IPS-11a (cell line): ENCODE results near the gene ABO.
"Not testable (repeated sequence)": the region's sequence is repeated elsewhere in the genome, so short reads cannot be mapped to it uniquely, and the experiment has no call there.

Experiments
- H3K4me3 ChIP-seq: one replicate; pipeline ENCODE4 v1.5.1; 2013; ENCODE audit warnings: low read depth, low read length, control low read depth

The ABO gene

DNA sequence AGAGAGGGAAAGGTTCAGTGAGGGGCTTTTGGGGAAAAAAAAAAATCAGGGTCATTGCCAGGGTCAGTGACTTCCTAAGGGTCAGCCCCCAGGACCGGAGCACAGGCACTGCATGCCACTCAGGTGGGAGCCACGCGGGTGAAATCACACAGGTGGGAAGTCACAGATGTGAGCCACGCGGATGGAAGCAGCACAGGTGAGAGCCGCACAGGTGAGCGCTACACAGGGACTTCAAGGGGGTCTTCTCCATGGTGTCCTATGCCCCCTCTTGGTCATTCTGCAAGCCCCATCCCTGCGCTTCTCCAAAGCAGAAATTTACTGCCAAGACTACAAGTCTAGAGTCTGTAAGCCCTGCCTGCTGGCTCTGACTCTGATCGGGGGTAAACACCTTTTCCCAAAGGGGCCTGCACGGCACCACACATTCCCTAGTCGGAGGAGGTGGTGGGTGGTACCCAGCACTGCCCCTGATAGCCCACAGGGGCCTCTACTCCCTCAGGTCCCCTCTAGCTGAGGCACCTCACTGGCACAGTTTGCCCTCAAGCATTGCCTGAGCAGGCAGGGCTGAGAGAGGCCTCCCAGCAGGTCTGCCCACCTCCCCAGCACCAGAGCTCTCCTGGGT lies 47.6 kb downstream of the ABO start:
- no peak overlapping the region for H3K4me3 ChIP-seq

- H3K4me3 ChIP-seq, result no peak overlapping the region
Observed at GRCh38 chr9:133226219-133227171, 48.5 kb downstream of the ABO start.

GRCh38 chr9:133225171-133226011 lies 49.6 kb downstream of the ABO start:
- H3K4me3 ChIP-seq, result no peak overlapping the region

DNA sequence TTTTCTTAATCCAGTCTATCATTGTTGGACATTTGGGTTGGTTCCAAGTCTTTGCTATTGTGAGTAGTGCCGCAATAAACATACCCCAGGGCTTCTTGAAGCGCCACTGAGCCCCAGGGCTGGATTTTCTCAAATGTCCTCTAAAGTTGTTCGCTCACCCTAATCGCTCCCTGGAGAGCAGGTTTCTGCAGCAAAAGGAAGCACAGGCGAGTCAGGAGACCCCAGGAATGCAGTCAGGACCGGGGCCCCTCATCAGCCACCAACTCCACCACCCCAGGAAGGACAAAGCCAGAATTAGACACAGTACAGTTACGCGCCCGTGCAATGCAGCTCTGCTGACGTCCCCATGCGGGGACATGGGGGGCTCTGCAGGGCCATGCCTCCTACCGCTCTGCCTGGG lies 50.2 kb downstream of the ABO start:
- no peak overlapping the region for H3K4me3 ChIP-seq

- H3K4me3 ChIP-seq, result not testable (repeated sequence)
Observed at GRCh38 chr9:133223159-133223756, 51.7 kb downstream of the ABO start.

- not testable (repeated sequence) for H3K4me3 ChIP-seq
Observed at GRCh38 chr9:133221994-133222393, 53.0 kb downstream of the ABO start.

DNA sequence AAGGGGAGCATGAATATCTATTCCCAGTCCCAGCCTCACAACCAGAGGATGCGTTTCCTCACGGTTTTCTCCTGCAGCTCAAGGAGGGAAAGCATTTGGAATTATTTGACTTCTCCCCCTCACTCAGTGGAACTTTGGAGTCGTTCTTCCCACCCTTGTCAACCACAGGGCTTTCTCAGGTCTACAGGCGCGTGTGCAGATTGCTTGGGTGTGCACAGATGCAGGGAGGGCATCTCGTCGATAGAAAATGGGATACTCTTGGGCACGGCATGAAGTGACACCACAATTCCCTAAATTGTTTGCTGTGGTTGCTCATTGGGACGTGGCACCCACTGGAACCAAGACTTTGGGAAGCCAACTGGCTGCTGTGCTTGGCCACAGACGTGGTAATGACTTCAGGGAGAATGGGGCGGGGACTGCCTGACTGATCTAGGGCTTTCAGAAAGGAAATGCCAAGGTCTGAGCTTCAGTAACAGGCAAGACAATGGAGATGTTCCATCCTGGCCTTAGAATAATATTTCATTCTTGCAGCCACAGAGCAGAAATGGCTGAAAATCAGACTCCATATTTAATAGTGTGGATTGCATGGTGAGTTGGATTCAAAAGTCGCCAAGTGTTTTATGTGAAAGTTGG lies 53.7 kb downstream of the ABO start:
- no peak overlapping the region for H3K4me3 ChIP-seq

- not testable (repeated sequence) for H3K4me3 ChIP-seq
Observed at GRCh38 chr9:133218049-133218975, 56.7 kb downstream of the ABO start.

DNA sequence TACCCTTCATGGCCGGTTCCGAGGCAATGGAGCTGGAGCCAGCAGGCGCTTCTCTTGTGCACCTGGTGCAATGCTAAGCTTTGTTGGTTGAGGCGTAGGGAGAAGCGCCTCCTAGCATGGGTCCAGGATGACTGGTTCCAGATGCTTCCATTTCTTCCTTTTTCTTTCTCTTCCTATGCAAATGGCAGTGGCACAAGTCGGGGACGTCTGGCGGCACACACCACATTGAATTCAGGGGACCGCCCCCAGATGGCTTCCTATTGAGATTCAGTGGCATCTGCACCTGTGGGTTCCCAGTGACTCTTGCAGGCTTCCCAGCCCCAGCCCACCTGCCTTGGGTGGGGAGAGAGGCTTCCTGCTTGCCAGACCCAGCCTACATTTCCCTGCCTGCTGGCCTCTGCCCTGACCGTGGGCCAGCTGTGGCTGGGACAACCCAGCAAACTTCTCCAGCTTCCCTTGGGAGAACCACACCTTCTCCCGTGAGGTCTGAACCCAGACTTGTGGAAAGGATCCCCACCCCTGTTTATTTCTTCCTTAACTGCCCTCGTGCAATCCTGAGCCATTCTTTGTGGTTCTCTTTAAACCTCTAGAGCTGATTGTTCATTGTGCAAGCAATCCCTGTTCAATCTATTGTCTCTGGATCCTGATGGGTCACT lies 57.5 kb downstream of the ABO start:
- not testable (repeated sequence) for H3K4me3 ChIP-seq

- H3K4me3 ChIP-seq, result not testable (repeated sequence)
Observed at GRCh38 chr9:133214276-133214675, 60.7 kb downstream of the ABO start.

DNA sequence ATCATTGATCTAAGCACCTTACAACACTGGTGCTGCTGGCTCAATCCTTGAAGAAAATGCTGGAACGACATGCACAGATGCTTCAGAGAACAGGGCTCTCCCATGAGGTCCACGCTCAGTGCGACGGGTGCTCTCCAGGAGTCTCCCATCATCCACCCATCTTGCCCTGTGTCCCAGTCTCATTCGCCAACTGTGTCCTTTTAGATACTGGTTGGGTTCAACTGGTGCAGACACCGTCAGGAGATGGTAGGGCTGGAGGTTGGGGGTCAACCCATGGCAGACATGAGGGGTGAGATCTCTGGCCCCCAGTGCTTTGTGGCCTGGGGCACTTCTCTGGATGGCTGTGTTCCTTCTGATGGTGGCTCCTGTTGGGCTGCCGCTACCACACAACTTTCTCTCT lies 64.4 kb downstream of the ABO start:
- no peak overlapping the region for H3K4me3 ChIP-seq

DNA sequence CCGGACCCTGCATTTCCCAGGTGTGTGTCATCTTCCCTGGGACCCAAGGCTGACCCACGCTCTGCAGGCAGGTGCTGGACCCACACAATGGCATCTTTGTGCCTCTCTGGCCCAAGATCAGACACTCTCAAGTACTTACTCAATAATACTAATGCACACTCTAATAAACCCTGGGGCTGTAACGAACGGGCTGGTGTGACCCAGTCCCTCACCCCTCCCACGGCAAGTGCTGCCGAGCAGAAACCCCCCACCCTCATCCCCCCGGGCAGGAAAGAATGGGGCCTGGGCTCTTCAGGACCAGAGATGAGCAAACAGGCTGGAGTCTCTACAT lies 64.8 kb downstream of the ABO start:
- no peak overlapping the region for H3K4me3 ChIP-seq

DNA sequence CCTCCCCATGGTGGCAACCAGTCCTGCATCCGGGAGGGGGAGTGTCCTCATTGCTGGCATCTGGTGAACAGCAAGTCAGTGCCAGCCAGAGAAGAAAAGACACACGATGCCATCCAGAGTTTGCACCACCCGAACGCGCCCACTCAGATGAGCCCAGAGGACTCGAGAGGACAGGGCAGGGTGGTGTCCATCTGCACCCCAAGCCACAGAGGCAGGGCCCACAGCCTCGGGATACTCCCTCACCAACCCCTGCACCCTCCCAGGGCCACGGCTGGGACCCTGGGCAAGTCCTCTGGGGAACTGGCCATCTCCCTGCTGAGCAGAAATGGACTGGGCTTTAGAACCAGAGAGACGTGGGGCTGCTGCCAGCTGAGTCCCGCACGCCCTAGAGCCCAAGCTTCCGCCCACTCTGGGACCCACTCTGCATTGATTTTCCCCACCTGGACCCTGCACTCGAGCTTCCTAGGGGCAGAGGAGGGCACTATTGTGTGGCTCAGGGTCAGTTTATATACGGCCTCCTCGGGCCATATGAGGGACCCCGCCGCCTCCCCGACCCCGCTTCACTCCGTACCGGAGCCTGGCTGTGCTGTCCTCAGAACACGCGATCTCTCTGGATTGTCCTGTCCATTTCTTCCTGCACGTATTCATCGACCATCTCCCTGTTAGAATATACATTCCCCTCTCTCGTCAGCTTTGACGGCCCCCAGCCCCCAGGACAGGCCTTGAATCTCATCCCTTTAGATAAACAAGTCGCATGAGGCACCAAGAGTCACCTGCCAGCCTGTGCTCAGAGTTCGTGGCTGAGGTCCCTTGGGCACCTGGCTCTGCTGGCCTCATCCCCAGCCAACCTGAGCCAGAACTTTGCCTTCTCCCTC lies 65.4 kb downstream of the ABO start:
- not testable (repeated sequence) for H3K4me3 ChIP-seq

DNA sequence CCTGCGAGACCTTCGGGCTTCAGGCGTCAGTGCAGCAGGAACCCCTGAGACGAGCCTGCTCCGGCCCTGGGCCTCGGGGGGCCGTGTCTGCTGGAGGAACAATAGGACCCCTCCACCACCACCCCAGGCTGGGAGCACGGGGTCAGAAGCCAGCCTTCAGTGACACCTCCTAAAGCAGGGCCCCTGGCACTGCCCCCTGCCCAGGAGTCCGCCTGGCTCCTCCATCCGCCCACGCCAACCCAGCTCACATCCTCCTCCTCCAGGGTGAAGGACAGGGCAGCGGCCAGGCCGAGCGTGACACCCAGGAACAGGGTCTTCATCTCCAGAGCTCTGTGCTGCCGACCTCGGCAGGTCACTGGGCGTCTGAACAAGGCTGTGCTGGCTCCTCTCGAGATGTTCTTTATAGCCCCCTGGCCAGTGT lies 66.1 kb downstream of the ABO start, which contains the start of gene OBP2B:
Gene OBP2B, minus strand, starts transcription at position 371 of the 421 bp plus-strand sequence. Its CDS starts 51 bp downstream, at position 320.
- H3K4me3 ChIP-seq, result not testable (repeated sequence)

DNA sequence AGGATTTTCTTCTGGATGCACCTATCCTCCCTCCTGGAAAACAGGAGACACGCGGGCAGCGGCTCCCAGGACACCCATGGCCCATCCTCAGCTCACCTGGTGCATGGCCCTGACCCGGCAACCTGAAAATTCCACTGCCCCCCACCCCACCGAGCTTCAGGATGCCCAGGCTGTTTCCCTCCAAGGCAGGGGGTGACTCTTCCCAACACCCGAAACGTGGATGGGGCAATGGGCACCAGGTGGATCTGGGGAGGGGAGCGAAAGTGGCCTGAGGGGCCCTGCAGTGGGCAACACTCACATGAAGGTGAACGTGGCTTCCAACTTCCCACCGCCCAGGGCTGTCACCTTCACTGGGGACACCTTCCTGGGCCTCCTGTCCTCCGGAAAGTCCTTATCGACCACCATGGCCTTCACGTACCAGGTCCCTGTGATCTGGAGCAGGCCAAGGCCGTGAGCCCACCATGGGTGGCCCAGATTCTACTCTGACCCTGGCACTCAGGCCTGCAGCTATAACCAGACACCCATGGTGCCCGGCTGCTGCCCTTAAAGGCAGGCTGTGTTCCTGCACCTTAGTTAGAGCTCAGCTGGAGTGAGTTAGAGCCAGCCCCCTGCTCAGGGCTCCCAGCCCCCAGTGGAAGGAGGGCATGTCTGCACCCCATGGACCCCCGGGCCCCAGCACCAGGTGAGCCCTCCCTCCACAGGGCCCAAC lies 66.7 kb downstream of the ABO start:
- H3K4me3 ChIP-seq, result not testable (repeated sequence)

- H3K4me3 ChIP-seq, result no peak overlapping the region
Observed at GRCh38 chr9:133207540-133208170, 67.3 kb downstream of the ABO start.

DNA sequence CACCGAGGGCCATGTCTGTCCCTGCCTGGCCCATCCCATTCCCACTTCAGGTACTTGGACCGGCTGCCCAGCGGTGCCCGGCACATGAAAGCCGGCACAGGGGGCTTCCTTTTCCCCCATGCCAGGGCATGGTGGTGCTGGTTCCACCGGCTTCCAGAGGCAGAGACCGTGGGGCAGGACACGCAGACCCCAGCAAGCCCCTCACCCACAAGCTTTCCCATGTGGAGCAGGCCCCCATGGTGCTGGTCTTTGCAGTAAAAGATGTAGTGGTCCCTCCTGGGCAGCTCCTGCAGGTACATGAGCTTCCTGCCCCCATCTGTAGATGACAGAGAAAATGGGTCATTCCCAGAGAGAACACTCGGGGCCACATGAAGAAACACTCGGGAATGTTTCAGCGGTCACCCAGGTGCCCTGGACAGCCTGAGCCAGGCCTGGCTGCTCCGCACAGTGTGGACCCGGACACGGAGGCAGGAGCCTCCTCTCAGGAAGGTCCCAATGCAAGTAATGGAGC lies 67.9 kb downstream of the ABO start:
- H3K4me3 ChIP-seq, result no peak overlapping the region
